ENCODE measurements around the gene ADAMTS17.

Gene ADAMTS17

GRCh38 chr15:100158356-100158755 is 183.4 kb downstream of the ADAMTS17 start:
- DNase-seq, result peak; percentile 21
- peaks cover 3% of the 10 kb centered on the region for H3K27me3 Mint-ChIP-seq (ENCODE audit: low read depth, poor library complexity)
- H3K4me3 Mint-ChIP-seq, result peak overlapping the region; percentile 38
- TF ChIP-seq CTCF (IDR thresholded peaks at IDR 0.05), result no peak
- H3K4me1 Mint-ChIP-seq, result peaks cover 30% of the 10 kb centered on the region
- peak overlapping the region; percentile 25 for H3K27ac Mint-ChIP-seq
- no peaks in the 10 kb centered on the region for H3K36me3 Mint-ChIP-seq (ENCODE audit: low read depth)
- H3K9me3 Mint-ChIP-seq, result no peaks in the 10 kb centered on the region

GRCh38 chr15:100156201-100156600 is 185.6 kb downstream of the ADAMTS17 start:
- Mint-ChIP-seq H3K27ac (no peak overlapping the region), H3K27me3 (ENCODE audit: low read depth, poor library complexity) (peaks cover 3% of the 10 kb centered on the region), H3K4me1 (peaks cover 38% of the 10 kb centered on the region), H3K4me3 (no peak overlapping the region), H3K9me3 (no peaks in the 10 kb centered on the region), H3K36me3 (ENCODE audit: low read depth) (no peaks in the 10 kb centered on the region)
- no peak for TF ChIP-seq CTCF (IDR thresholded peaks at IDR 0.05)
- no peak for DNase-seq

- Mint-ChIP-seq H3K4me1 (peaks cover 41% of the 10 kb centered on the region), H3K27ac (no peak overlapping the region), H3K4me3 (no peak overlapping the region), H3K9me3 (peaks cover 11% of the 10 kb centered on the region), H3K27me3 (ENCODE audit: low read depth, poor library complexity) (no peaks in the 10 kb centered on the region), H3K36me3 (ENCODE audit: low read depth) (peaks cover 5% of the 10 kb centered on the region)
- no peak for TF ChIP-seq CTCF (IDR thresholded peaks at IDR 0.05)
- DNase-seq, result no peak
Observed at GRCh38 chr15:100154338-100154737, 187.4 kb downstream of the ADAMTS17 start.

- TF ChIP-seq CTCF (IDR thresholded peaks at IDR 0.05), result no peak
- H3K27ac Mint-ChIP-seq, result no peak overlapping the region
- H3K9me3 Mint-ChIP-seq, result peaks cover 29% of the 10 kb centered on the region
- no peak for DNase-seq
- H3K27me3 Mint-ChIP-seq (ENCODE audit: low read depth, poor library complexity), result no peaks in the 10 kb centered on the region
- H3K36me3 Mint-ChIP-seq (ENCODE audit: low read depth), result peaks cover 24% of the 10 kb centered on the region
- H3K4me3 Mint-ChIP-seq, result no peak overlapping the region
- peaks cover 23% of the 10 kb centered on the region for H3K4me1 Mint-ChIP-seq
Observed at GRCh38 chr15:100152463-100152862, 189.3 kb downstream of the ADAMTS17 start.

GRCh38 chr15:100150906-100151305 is 190.9 kb downstream of the ADAMTS17 start:
- Mint-ChIP-seq H3K4me3 (no peak overlapping the region), H3K36me3 (ENCODE audit: low read depth) (peaks cover 28% of the 10 kb centered on the region), H3K27ac (peak overlapping the region; percentile 27), H3K27me3 (ENCODE audit: low read depth, poor library complexity) (no peaks in the 10 kb centered on the region), H3K4me1 (peaks cover 19% of the 10 kb centered on the region), H3K9me3 (peaks cover 41% of the 10 kb centered on the region)
- TF ChIP-seq CTCF (IDR thresholded peaks at IDR 0.05), result no peak
- no peak for DNase-seq

- DNase-seq, result no peak
- H3K4me1 Mint-ChIP-seq, result peaks cover 11% of the 10 kb centered on the region
- no peak for TF ChIP-seq CTCF (IDR thresholded peaks at IDR 0.05)
- peaks cover 28% of the 10 kb centered on the region for H3K36me3 Mint-ChIP-seq (ENCODE audit: low read depth)
- H3K9me3 Mint-ChIP-seq, result peaks cover 45% of the 10 kb centered on the region
- H3K4me3 Mint-ChIP-seq, result no peak overlapping the region
- no peaks in the 10 kb centered on the region for H3K27me3 Mint-ChIP-seq (ENCODE audit: low read depth, poor library complexity)
- no peak overlapping the region for H3K27ac Mint-ChIP-seq
Observed at GRCh38 chr15:100147828-100148227, 193.9 kb downstream of the ADAMTS17 start.
